Lower lobe of right lung (tissue), 2 donors: Measurements from ENCODE around the gene KCNA2. TPM values are rescaled to one million over a fixed set of nuclear protein-coding genes. Genes with fewer than 3 reads are reported as not detected.

ENCODE experiments used
- ATAC-seq, 2 donors: fragments of 200-7000 bp; cut with Tn5 transposase; one replicate each; pipeline ENCODE4 v1.9.1; 2020 to 2022; ENCODE audit warnings: mild to moderate bottlenecking in 2 of 2, moderate library complexity in 2 of 2
- DNase-seq: peaks from one replicate; pipeline ENCODE4 v3.0.0-alpha.2; 2020
- H3K27ac ChIP-seq: fragments of 200-600 bp; one replicate; pipeline ENCODE4 v1.8.0; 2022
- H3K27me3 ChIP-seq: fragments of 200-600 bp; one replicate; pipeline ENCODE4 v1.8.0; 2022; ENCODE audit warnings: low read depth
- H3K36me3 ChIP-seq: fragments of 200-600 bp; one replicate; pipeline ENCODE4 v1.8.0; 2022; ENCODE audit warnings: mild to moderate bottlenecking
- H3K4me1 ChIP-seq: fragments of 200-600 bp; one replicate; pipeline ENCODE4 v1.8.0; 2022
- H3K4me3 ChIP-seq: fragments of 200-600 bp; one replicate; pipeline ENCODE4 v1.8.0; 2022; ENCODE audit warnings: mild to moderate bottlenecking
- H3K9me3 ChIP-seq: fragments of 200-600 bp; one replicate; pipeline ENCODE4 v1.8.0; 2022
- intact Hi-C: fragments of 100-400 bp; cut with DNase I; formaldehyde crosslinking; loops from one replicate; pipeline ENCODE4 v1.11.0; 2022
- total RNA-seq: library from RNA; stranded (reverse); fragmentation: NEBNext Ultra II Directional; extraction: Animal tissue kit (Norgen Biotek cat#: 25700); gene quantifications from one replicate; pipeline ENCODE4 v1.2.1, GENCODE V29; 2021
- TF ChIP-seq, protein P1 (sequence below): fragments of 200-600 bp; IDR thresholded peaks from one replicate; pipeline ENCODE4 v1.8.0; 2022; ENCODE audit warnings: antibody characterized with exemption, mild to moderate bottlenecking
- donor health status: DM: no; HTN: yes; CAD: no; lungs with severe emphysema.

The KCNA2 gene
- total RNA-seq, 1 donor from 2014 or later: 0.77 TPM

DNA sequence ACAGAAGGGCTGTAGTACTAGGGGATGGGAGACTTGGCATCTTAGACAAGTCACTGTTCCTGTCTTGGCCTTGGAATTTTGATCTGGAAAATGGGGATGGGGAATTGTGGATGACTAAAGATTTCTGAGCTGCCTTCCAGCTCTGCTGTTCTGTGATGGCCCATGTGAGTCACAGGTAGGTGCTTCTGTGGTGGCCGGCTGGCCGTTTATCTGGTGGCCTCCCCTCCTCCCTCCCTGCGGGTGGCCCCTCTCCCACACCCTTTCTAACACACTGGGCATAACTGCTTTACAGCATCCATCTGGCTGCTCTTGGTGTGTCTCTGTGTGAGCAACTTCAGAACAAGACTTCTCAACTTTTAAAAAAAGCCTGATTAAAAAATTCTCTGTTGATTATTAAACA lies 35.9 kb downstream of the KCNA2 start:
- DNase-seq (no peak), ATAC-seq (no peak)
- Histone ChIP-seq H3K9me3 (no peaks in the 10 kb centered on the region), H3K4me1 (no peaks in the 10 kb centered on the region), H3K27me3 (peaks cover 16% of the 10 kb centered on the region), H3K36me3 (no peaks in the 10 kb centered on the region), H3K4me3 (no peak overlapping the region), H3K27ac (no peak overlapping the region)
- intact Hi-C loops: no loop called here
- TF ChIP-seq, protein P1, sequence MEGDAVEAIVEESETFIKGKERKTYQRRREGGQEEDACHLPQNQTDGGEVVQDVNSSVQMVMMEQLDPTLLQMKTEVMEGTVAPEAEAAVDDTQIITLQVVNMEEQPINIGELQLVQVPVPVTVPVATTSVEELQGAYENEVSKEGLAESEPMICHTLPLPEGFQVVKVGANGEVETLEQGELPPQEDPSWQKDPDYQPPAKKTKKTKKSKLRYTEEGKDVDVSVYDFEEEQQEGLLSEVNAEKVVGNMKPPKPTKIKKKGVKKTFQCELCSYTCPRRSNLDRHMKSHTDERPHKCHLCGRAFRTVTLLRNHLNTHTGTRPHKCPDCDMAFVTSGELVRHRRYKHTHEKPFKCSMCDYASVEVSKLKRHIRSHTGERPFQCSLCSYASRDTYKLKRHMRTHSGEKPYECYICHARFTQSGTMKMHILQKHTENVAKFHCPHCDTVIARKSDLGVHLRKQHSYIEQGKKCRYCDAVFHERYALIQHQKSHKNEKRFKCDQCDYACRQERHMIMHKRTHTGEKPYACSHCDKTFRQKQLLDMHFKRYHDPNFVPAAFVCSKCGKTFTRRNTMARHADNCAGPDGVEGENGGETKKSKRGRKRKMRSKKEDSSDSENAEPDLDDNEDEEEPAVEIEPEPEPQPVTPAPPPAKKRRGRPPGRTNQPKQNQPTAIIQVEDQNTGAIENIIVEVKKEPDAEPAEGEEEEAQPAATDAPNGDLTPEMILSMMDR: no peak

DNA sequence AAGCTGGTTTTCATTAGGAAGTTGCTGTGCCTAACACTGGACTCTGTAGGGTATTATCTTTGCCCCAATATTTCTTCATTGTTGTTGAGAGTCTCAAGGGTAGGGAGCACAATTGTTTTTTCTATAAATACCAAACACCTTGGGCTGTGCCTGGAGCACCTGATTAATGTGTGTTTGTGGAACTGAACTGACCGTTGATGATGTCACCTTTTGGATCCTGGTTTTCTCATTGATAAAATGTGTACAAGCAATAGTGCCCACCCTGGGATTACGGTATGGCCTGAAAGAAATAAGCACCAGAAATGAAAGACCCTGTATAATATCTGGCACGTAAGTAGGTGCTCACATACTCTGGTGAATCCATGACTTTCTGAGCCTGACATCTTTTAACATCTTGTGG lies 39.3 kb downstream of the KCNA2 start:
- TF ChIP-seq, protein P1: no peak
- H3K27ac ChIP-seq: no peak overlapping the region
- H3K27me3 ChIP-seq: peaks cover 15% of the 10 kb centered on the region
- H3K4me1 ChIP-seq: no peaks in the 10 kb centered on the region
- no peak overlapping the region for H3K4me3 ChIP-seq
- no peak for DNase-seq
- H3K36me3 ChIP-seq: no peaks in the 10 kb centered on the region
- intact Hi-C loops: no loop called here
- no peaks in the 10 kb centered on the region for H3K9me3 ChIP-seq
- ATAC-seq: no peak

DNA sequence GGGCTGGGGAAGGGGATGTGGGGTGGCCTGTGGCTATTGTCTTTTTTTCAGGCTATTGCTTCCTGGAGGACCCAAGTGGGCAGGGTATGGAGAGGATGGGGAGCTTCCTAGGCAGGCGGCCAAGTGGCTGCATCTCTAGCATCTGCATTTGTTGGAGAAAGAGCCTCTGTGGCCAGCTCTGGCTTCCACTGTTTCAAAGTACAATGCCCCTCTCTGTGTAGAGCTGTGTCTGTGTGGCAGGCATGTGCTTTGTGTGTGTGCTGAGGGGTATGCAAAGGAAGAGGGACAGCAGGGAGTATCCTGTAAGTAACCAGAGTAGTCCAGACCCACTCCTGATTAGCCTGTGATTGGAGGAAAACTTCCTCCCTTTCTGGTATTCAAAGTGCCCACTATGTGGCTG lies 40.6 kb downstream of the KCNA2 start:
- TF ChIP-seq, protein P1: no peak
- Histone ChIP-seq H3K27me3 (peaks cover 4% of the 10 kb centered on the region), H3K36me3 (no peaks in the 10 kb centered on the region), H3K27ac (no peak overlapping the region), H3K4me1 (no peaks in the 10 kb centered on the region), H3K9me3 (no peaks in the 10 kb centered on the region), H3K4me3 (no peak overlapping the region)
- intact Hi-C loops: no loop called here
- no peak for DNase-seq
- ATAC-seq: no peak

DNA sequence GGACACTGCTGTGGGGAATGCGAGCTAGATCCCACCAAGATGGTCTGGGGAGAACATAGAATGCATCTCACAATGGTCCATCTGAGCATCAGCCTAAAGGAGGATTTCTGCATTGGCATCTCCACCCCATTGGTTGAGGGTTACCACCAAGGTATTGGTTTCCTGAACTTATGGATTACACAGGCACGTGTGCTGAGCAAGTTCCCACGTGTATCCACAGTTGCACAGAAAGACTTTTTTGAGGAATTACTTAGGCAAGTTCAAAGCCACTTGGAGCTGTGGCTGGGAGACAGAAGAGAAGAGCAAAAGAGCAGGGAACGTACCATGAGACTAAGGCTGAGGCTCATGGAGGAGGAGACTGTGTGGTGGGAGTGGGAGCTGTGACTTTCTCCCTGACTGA lies 43.1 kb downstream of the KCNA2 start:
- TF ChIP-seq, protein P1: no peak
- Histone ChIP-seq H3K27me3 (no peaks in the 10 kb centered on the region), H3K4me3 (no peak overlapping the region), H3K27ac (no peak overlapping the region), H3K9me3 (no peaks in the 10 kb centered on the region), H3K36me3 (no peaks in the 10 kb centered on the region), H3K4me1 (no peaks in the 10 kb centered on the region)
- ATAC-seq: no peak
- DNase-seq: no peak
- intact Hi-C loops: no loop called here

DNA sequence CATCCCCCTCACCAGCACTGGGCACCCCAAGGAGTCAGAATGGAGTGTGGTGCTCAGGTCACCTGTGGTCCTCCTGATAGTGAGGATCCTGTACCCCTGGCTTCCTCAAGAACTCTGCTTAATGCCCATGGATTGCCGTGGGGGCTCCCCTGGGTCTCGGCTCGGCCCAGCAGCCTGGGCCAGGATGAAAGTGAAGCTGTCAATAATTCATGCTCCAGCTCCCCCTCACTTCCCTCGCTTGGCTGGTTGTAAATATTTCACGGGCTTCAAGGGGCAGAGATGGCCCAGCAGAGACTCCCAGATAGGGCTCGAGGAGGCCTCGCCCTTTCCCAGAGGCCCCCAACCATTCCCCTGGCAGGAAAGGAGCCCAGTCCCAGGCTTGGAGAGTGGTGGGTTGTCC lies 44.6 kb downstream of the KCNA2 start:
- TF ChIP-seq, protein P1: no peak
- no peaks in the 10 kb centered on the region for H3K27me3 ChIP-seq
- no peak for ATAC-seq
- H3K4me1 ChIP-seq: no peaks in the 10 kb centered on the region
- H3K36me3 ChIP-seq: no peaks in the 10 kb centered on the region
- intact Hi-C loops: no loop called here
- no peak overlapping the region for H3K4me3 ChIP-seq
- no peak overlapping the region for H3K27ac ChIP-seq
- no peaks in the 10 kb centered on the region for H3K9me3 ChIP-seq
- DNase-seq: no peak

DNA sequence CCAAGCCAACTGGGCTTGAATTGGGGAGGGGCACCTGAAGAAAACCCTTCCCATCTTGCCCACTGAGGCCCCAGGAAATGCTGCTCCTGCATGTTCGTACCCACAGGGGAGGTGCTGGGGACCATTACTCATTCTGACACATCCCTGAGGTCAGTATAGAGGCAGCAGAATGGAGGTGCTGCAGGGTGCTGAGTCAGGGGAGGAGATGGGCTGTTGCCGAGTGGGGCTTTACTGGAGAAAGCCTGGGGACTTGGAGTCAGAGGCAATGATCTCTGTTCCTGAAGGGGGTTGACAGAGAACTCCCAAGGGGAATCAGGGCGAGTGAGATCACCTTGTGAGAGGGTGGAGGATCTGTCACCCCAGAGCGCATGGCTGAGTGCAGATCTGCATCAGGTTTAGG lies 47.0 kb downstream of the KCNA2 start:
- DNase-seq (no peak), ATAC-seq (no peak)
- Histone ChIP-seq H3K9me3 (no peaks in the 10 kb centered on the region), H3K4me3 (no peak overlapping the region), H3K36me3 (no peaks in the 10 kb centered on the region), H3K4me1 (peaks cover 10% of the 10 kb centered on the region), H3K27me3 (peaks cover 23% of the 10 kb centered on the region), H3K27ac (no peak overlapping the region)
- TF ChIP-seq, protein P1: no peak
- intact Hi-C loops: no loop called here
